ENCODE results near the gene SPHK1. TPM values are rescaled to one million over a fixed set of nuclear protein-coding genes. Genes with fewer than 3 reads are reported as not detected.

Gene SPHK1
- total RNA-seq, 1 donor = 47.5 TPM

DNA sequence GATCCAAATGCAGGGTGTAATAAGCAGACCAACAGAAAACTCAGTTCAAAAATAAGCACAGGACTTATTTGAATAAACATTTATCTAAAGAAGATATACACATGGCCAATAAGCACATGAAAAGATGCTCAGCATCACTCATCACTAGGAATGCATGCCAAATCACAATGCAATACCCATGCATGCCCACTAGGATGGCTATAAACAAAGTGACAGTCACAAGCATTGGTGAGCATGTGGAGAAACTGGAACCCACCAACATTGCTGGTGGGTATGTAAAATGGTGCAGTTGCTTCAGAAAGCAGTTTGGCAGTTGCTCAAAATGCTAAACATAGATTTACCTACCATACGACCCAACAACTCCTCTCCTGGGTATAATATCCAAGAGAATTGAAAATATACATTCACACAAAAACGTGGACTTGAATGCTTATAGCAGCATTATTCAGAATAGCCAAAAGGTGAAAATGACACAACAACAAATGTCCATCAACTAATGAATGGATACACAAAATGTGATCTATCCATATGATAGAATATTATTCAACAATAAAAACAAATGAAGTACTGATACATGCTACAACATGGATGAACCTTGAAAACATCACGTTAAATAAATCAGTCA lies 48.4 kb downstream of the SPHK1 start:
- no peak for DNase-seq (ENCODE audit: low read depth)

DNA sequence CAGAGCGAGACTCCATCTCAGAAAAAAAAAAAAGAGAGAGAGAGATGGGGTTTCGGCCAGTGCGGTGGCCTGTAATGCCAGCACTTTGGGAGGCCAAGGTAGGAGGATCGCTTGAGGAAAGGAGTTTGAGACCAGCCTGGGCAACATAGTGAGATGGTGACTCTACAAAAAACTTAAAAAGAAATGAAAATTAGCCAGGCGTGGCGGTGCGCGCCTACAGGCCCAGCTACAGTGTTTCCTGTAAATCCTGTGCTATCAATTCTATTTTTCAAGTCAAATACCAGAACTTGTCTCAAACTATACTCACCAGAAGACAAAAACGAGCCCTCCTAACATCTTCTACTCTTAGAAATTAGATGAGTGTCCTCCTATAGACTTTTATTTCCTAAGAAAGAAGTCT lies 49.3 kb downstream of the SPHK1 start:
- TF ChIP-seq, protein P1, sequence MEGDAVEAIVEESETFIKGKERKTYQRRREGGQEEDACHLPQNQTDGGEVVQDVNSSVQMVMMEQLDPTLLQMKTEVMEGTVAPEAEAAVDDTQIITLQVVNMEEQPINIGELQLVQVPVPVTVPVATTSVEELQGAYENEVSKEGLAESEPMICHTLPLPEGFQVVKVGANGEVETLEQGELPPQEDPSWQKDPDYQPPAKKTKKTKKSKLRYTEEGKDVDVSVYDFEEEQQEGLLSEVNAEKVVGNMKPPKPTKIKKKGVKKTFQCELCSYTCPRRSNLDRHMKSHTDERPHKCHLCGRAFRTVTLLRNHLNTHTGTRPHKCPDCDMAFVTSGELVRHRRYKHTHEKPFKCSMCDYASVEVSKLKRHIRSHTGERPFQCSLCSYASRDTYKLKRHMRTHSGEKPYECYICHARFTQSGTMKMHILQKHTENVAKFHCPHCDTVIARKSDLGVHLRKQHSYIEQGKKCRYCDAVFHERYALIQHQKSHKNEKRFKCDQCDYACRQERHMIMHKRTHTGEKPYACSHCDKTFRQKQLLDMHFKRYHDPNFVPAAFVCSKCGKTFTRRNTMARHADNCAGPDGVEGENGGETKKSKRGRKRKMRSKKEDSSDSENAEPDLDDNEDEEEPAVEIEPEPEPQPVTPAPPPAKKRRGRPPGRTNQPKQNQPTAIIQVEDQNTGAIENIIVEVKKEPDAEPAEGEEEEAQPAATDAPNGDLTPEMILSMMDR (IDR thresholded peaks at IDR 0.05; ENCODE audit: insufficient read depth, low read depth, low read length) = no peak
- DNase-seq (ENCODE audit: low read depth) = no peak
- H3K4me3 ChIP-seq (ENCODE audit: low read depth, low read length) = no peak overlapping the region

More for the DNA sequence above, 48.4 kb downstream of the SPHK1 start:
- TF ChIP-seq, protein P1 (IDR thresholded peaks at IDR 0.05; ENCODE audit: insufficient read depth, low read depth, low read length) = peak; percentile 54
- no peak overlapping the region for H3K4me3 ChIP-seq (ENCODE audit: low read depth, low read length)

DNA sequence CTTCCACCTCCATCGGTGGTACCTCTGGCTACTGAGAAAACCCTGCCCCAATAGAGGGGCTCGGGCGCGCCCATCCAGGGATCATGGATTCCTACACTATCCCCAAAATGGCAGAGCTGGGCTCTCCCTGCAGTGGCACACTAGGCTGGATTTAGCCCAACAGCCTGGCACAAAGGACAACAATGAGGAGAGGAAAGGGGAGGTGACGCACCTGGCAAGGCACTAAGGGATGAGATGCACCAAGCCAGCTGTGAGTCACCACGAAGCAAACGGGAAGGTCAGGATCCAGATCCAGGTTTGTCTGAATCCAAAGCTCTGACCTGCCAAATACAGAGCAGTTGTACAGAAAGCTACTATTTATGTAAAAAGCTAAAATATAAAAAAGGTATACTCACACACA lies 50.5 kb downstream of the SPHK1 start:
- no peak overlapping the region for H3K4me3 ChIP-seq (ENCODE audit: low read depth, low read length)
- TF ChIP-seq, protein P1 (IDR thresholded peaks at IDR 0.05; ENCODE audit: insufficient read depth, low read depth, low read length) = no peak
- no peak for DNase-seq (ENCODE audit: low read depth)

DNA sequence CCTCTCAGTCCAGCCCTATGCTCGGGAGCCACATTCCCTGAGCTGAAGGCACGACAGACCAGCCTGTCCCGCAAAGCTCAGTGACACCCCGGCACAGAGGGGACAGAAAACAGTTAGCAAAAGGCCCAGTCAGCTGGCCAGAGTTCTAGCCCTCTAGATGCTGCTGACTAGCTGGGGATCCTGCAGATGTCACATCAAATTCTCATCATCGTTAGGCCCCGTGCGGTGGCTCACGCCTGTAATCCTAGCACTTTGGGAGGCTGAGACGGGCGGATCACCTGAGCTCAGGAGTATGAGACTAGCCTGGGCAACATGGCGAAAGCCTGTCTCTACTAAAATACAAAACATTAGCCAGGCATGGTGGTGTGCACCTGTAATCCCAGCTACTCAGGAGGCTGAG lies 51.3 kb downstream of the SPHK1 start:
- TF ChIP-seq, protein P1 (IDR thresholded peaks at IDR 0.05; ENCODE audit: insufficient read depth, low read depth, low read length) = no peak
- DNase-seq (ENCODE audit: low read depth) = no peak
- H3K4me3 ChIP-seq (ENCODE audit: low read depth, low read length) = no peak overlapping the region

Small RNAs within 50 kb of the gene (small RNA-seq; reads per million reads assigned to genes)
- gene RNU6-24P = not detected

Other genes with a start within 250 kb of the SPHK1 start
- gene FOXJ1, start 243.4 kb upstream of the SPHK1 start, total RNA-seq = not detected in 2 replicates
- gene RNF157, start 144.1 kb upstream of the SPHK1 start, total RNA-seq = 4.7 and 10.0 TPM in 2 replicates
- gene UBALD2, start 119.3 kb upstream of the SPHK1 start, total RNA-seq = 5.5 and 5.6 TPM in 2 replicates
- gene QRICH2, start 76.3 kb upstream of the SPHK1 start, total RNA-seq = 2.2 and 2.6 TPM in 2 replicates
- gene PRPSAP1, start 30.7 kb upstream of the SPHK1 start, total RNA-seq = 48.8 and 55.1 TPM in 2 replicates
- gene UBE2O, start 68.5 kb downstream of the SPHK1 start, total RNA-seq = 17.4 and 25.9 TPM in 2 replicates
- gene AANAT, start 83.0 kb downstream of the SPHK1 start, total RNA-seq = not detected in 2 replicates
- gene RHBDF2, start 116.8 kb downstream of the SPHK1 start, total RNA-seq = 13.4 and 14.2 TPM in 2 replicates
- 11.7 and 14.2 TPM in 2 replicates for gene CYGB, start 153.1 kb downstream of the SPHK1 start, total RNA-seq
- 1.6 and 2.2 TPM in 2 replicates for gene PRCD, start 155.4 kb downstream of the SPHK1 start, total RNA-seq
- 0.86 and 1.9 TPM in 2 replicates for gene ST6GALNAC2, start 201.3 kb downstream of the SPHK1 start, total RNA-seq